Erythroblast (primary cell): ENCODE results near the gene ZNF639.

Experiments
- GATA1 ChIP-seq: IDR thresholded peaks from 2 replicates; pipeline ENCODE4 v1.6.1; 2011; ENCODE audit warnings: low read depth, mild to moderate bottlenecking, control low read depth, low read length, moderate library complexity
- POLR2A ChIP-seq: IDR thresholded peaks from 2 replicates; pipeline ENCODE4 v1.6.1; 2011; ENCODE audit warnings: mild to moderate bottlenecking, low read length

- TF ChIP-seq POLR2A (no peak), GATA1 (peak; percentile 32)
Measured at GRCh38 chr3:179375091-179375999, 52.5 kb downstream of the ZNF639 start.
